Smooth muscle cell of the pulmonary artery (primary cell): ENCODE data around the gene GNB3. TPM values are rescaled to one million over a fixed set of nuclear protein-coding genes. Genes with fewer than 3 reads are reported as not detected.

Experiments
- total RNA-seq: library from RNA; depleted of rRNA; stranded (reverse); fragments of >200 nt; gene quantifications from 2 replicates; pipeline ENCODE4 v1.2.3, GENCODE V29; 2014

GNB3 gene
- 2.0 and 3.2 TPM in 2 replicates for total RNA-seq

GRCh38 chr12:6840761-6841515 is at the start of gene GNB3:
TSS of gene GNB3 (plus strand) at chr12:6840925. CDS start at chr12:6841288, 363 bp downstream.

GRCh38 chr12:6821591-6822425 is 18.9 kb upstream of the GNB3 start, which contains the start of gene GPR162:
TSS of gene GPR162 (plus strand) at chr12:6821821. CDS start at chr12:6823899, 2,078 bp downstream.

GRCh38 chr12:6827982-6828780 is 12.5 kb upstream of the GNB3 start, which contains the start of gene P3H3:
TSS of gene P3H3 (plus strand) at chr12:6828407. CDS start at chr12:6828441, 34 bp downstream.

GRCh38 chr12:6851153-6851920 is 10.6 kb downstream of the GNB3 start, which contains the start of gene CDCA3:
TSS of gene CDCA3 (minus strand) at chr12:6851286. CDS start at chr12:6850952, 334 bp downstream.

GRCh38 chr12:6851921-6852650 is 11.4 kb downstream of the GNB3 start, which contains the start of gene USP5:
TSS of gene USP5 (plus strand) at chr12:6852150. CDS start at chr12:6852180, 30 bp downstream.

GRCh38 chr12:6867413-6868210 is 26.9 kb downstream of the GNB3 start, which contains the start of gene TPI1:
TSS of gene TPI1 (plus strand) at chr12:6867531. CDS start at chr12:6867567, 36 bp downstream.

GRCh38 chr12:6873094-6874014 is 32.6 kb downstream of the GNB3 start, which contains the start of gene SPSB2:
TSS of gene SPSB2 (minus strand) at chr12:6873303. CDS start at chr12:6872901, 402 bp downstream.

Other genes with a start within 250 kb of the GNB3 start
- 238 and 263 TPM in 2 replicates for gene CHD4, start 233.5 kb upstream of the GNB3 start, total RNA-seq
- gene LPAR5, start 205.0 kb upstream of the GNB3 start, total RNA-seq: 0.03 TPM in 1 of 2 replicates, not detected in the other
- gene ACRBP, start 193.5 kb upstream of the GNB3 start, total RNA-seq: 0.13 and 0.26 TPM in 2 replicates
- 26.9 and 27.4 TPM in 2 replicates for gene ING4, start 177.8 kb upstream of the GNB3 start, total RNA-seq
- gene ZNF384, start 151.6 kb upstream of the GNB3 start, total RNA-seq: 16.4 and 16.8 TPM in 2 replicates
- 1.1 and 1.3 TPM in 2 replicates for gene PIANP, start 140.1 kb upstream of the GNB3 start, total RNA-seq
- 145 and 173 TPM in 2 replicates for gene COPS7A, start 116.9 kb upstream of the GNB3 start, total RNA-seq
- 158 and 166 TPM in 2 replicates for gene MLF2, start 87.8 kb upstream of the GNB3 start, total RNA-seq
- 45.0 and 47.1 TPM in 2 replicates for gene PTMS, start 74.6 kb upstream of the GNB3 start, total RNA-seq
- gene LAG3, start 68.4 kb upstream of the GNB3 start, total RNA-seq: not detected in 2 replicates
- 0.26 and 13.2 TPM in 2 replicates for gene CD4, start 51.4 kb upstream of the GNB3 start, total RNA-seq
- gene GPR162, start 19.1 kb upstream of the GNB3 start, total RNA-seq: 2.7 and 6.6 TPM in 2 replicates
- 170 and 258 TPM in 2 replicates for gene P3H3, start 12.5 kb upstream of the GNB3 start, total RNA-seq
- 3.5 and 6.3 TPM in 2 replicates for gene CDCA3, start 10.4 kb downstream of the GNB3 start, total RNA-seq
- 90.6 and 117 TPM in 2 replicates for gene USP5, start 11.2 kb downstream of the GNB3 start, total RNA-seq
- gene TPI1, start 26.6 kb downstream of the GNB3 start, total RNA-seq: 1,691 and 1,978 TPM in 2 replicates
- gene SPSB2, start 32.4 kb downstream of the GNB3 start, total RNA-seq: 4.8 and 6.3 TPM in 2 replicates
- 12.4 and 13.3 TPM in 2 replicates for gene LRRC23, start 63.9 kb downstream of the GNB3 start, total RNA-seq
- 153 and 183 TPM in 2 replicates for gene ENO2, start 73.7 kb downstream of the GNB3 start, total RNA-seq
- 21.8 and 35.8 TPM in 2 replicates for gene ATN1, start 87.0 kb downstream of the GNB3 start, total RNA-seq
- not detected in 2 replicates for gene RNU7-1, start 102.9 kb downstream of the GNB3 start, total RNA-seq
- gene C12orf57, start 103.1 kb downstream of the GNB3 start, total RNA-seq: 64.3 and 91.7 TPM in 2 replicates
- 0.13 and 0.30 TPM in 2 replicates for gene PTPN6, start 110.4 kb downstream of the GNB3 start, total RNA-seq
- gene PHB2, start 129.7 kb downstream of the GNB3 start, total RNA-seq: 90.6 and 91.1 TPM in 2 replicates
- 28.8 and 32.3 TPM in 2 replicates for gene EMG1, start 130.0 kb downstream of the GNB3 start, total RNA-seq
- gene LPCAT3, start 177.6 kb downstream of the GNB3 start, total RNA-seq: 11.3 and 12.6 TPM in 2 replicates
- 339 and 458 TPM in 2 replicates for gene C1S, start 219.8 kb downstream of the GNB3 start, total RNA-seq